RWPE1 (cell line): ENCODE results near the gene PKN3.

Experiments
- CTCF ChIA-PET: fragments of 350-600 bp; sonication (Branson Sonifier 250); formaldehyde crosslinking; extraction: SDS; loops from one replicate; lab custom pipeline; 2021; lab: Yijun Ruan, JAX
- POLR2A ChIA-PET: fragments of 400-600 bp; formaldehyde crosslinking; extraction: SDS; loops from one replicate; lab custom pipeline; 2020; ENCODE audit warnings: antibody characterized with exemption; ENCODE audit not compliant: low non-redundant PET; lab: Yijun Ruan, JAX
- DNase-seq: peaks from one replicate; pipeline ENCODE4 v3.0.0; 2012; ENCODE audit warnings: low spot score
- H3K27ac ChIP-seq: fragments of 450-650 bp; 2 replicates; pipeline ENCODE4 v1.5.1; 2017
- TF ChIP-seq, protein P1 (sequence below): fragments of 450-650 bp; conservative IDR thresholded peaks from 2 replicates; pipeline ENCODE4 v1.5.1; 2017; ENCODE audit warnings: low read depth, mild to moderate bottlenecking

Gene PKN3

DNA sequence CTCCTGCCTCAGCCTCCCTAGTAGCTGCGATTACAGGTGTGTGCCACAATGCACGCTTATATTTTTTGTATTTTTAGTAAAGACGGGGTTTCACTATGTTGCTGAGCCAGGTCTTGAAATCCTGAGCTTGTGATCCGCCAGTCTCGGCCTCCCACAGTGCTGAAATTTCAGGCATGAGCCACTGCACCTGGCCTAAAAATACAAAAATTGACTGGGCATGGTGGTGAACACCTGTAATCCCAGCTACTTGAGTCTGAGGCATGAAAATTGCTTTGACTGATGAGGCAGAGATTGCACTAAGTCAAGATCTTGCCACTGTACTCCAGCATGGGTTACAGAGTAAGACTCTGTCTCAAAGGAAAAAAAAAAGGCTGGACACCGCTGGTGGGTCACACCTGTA lies 32.5 kb upstream of the PKN3 start:
- peak overlapping the region; percentile 0; the same call in 1 of the 2 replicates for H3K27ac ChIP-seq
- DNase-seq, result no peak
- CTCF ChIA-PET, result interaction anchor here (1.1 kb wide), 2 partner anchors 32 to 34 kb away, joined by 3 to 5 read pairs; partner anchors contain the start of gene PKN3
- TF ChIP-seq, protein P1, sequence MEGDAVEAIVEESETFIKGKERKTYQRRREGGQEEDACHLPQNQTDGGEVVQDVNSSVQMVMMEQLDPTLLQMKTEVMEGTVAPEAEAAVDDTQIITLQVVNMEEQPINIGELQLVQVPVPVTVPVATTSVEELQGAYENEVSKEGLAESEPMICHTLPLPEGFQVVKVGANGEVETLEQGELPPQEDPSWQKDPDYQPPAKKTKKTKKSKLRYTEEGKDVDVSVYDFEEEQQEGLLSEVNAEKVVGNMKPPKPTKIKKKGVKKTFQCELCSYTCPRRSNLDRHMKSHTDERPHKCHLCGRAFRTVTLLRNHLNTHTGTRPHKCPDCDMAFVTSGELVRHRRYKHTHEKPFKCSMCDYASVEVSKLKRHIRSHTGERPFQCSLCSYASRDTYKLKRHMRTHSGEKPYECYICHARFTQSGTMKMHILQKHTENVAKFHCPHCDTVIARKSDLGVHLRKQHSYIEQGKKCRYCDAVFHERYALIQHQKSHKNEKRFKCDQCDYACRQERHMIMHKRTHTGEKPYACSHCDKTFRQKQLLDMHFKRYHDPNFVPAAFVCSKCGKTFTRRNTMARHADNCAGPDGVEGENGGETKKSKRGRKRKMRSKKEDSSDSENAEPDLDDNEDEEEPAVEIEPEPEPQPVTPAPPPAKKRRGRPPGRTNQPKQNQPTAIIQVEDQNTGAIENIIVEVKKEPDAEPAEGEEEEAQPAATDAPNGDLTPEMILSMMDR, result no peak
- POLR2A ChIA-PET, result interaction anchor here (0.5 kb wide), 1 partner anchor 18 kb away, joined by 7 read pairs; no protein-coding TSS in a partner anchor

DNA sequence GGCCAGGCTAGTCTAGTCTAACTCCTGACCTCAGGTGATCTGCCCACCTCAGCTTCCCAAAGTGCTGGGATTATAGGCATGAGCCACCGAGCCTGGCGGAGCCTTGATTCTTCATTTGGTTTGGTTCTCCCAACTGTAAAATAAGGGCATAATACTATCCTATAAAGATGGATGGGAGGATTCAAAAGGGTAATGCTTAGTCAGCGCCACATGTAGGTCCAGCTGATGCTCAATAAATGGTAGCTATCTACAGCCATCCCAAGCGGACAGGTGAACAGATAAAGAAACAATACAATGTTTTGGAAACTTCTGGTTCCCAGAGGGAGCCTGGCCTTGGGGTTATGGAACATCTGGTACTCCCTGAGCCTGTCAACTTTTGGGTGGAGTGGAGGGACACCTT lies 26.9 kb upstream of the PKN3 start:
- POLR2A ChIA-PET, result interaction anchor here (0.6 to 0.9 kb wide), 3 partner anchors 10 to 139 kb away, joined by 3 to 9 read pairs (median 3); no protein-coding TSS in a partner anchor
- CTCF ChIA-PET, result interaction anchor here (0.6 kb wide), 1 partner anchor 91 kb away, joined by 3 read pairs; no protein-coding TSS in a partner anchor

DNA sequence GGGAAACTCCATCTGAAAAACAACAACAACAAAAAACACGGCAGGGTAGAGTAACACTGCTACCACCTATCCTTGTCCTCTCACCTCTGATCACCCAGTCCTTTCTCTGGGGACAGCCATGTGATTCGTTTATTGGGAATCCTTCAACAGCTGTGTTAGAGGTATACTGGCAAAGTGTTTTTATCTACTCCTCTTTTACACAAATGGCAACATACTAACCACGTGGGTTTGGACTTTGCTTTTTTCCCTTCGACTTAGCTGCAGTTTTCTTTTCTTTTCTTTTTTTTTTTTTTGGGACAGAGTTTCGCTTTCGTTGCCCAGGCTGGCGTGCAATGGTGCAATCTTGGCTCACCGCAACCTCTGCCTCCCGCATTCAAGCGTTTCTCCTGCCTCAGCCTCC lies 24.5 kb upstream of the PKN3 start:
- POLR2A ChIA-PET, result no interaction called here
- CTCF ChIA-PET, result interaction anchor here (0.6 kb wide), 2 partner anchors 39 to 272 kb away, joined by 3 to 4 read pairs; no protein-coding TSS in a partner anchor
- H3K27ac ChIP-seq, result no peak overlapping the region
- no peak for DNase-seq
- TF ChIP-seq, protein P1, result no peak

More for the DNA sequence above, 26.9 kb upstream of the PKN3 start:
- TF ChIP-seq, protein P1, result no peak
- H3K27ac ChIP-seq, result no peak overlapping the region
- no peak for DNase-seq

DNA sequence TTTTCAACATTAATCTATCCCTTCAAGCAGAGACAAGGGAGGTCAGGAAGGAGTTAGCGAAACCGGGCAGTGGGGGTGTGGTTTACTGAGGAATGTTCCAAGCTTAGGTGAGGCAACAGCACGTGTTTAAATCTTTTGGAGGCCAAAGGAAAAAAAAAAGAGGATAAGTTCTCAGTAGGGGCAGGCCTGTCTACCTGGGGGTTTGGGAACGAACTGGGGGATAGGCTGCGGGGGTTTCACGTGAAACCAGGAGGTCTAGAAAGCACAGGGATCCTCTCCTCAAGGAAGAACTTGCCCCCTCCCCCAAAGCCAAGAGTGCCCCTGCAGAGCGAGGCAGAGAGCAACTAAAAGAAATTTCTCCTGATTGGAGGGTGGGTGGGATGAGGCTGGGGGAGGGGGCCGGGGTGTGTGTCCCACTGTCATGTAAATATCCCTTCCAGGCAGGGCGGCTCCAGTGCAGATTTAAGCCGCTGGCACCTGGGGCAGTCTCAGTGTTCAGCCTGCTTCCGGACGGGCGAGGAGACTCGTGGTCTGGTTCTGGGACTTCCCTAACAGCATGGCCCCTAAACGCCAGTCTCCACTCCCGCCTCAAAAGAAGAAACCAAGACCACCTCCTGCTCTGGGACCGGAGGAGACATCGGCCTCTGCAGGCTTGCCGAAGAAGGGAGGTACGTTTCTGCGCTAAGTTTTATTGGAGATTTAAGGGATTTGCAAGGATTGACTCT lies 18.8 kb upstream of the PKN3 start:
- ChIA-PET CTCF (interaction anchor here (0.8 to 2.4 kb wide), 2 partner anchors 49 to 51 kb away, joined by 3 to 20 read pairs; no protein-coding TSS in a partner anchor), POLR2A (interaction anchor here (0.5 to 2.7 kb wide), 10 partner anchors 12 to 176 kb away, joined by 3 to 9 read pairs (median 4); partner anchors contain the start of gene ZDHHC12)
- TF ChIP-seq, protein P1, result no peak
- DNase-seq, result peak; percentile 90
- peak overlapping the region; percentile 98 for H3K27ac ChIP-seq

DNA sequence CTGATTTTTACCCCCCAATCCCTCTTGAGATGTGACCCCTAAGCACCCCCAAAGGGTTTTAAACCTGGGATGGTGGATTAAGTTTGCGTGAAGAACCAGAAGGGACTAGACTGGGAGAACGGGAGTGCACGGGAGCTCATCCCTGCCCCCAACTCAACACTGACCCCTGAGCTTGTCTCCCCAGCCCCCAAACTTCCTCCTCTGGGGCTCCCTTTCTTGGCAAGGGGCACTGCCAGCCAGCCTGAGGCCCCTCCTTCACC lies 18.3 kb upstream of the PKN3 start:
- DNase-seq, result no peak
- ChIA-PET CTCF (interaction anchor here (0.6 to 2.4 kb wide), 4 partner anchors 35 to 52 kb away, joined by 3 to 20 read pairs (median 6); no protein-coding TSS in a partner anchor), POLR2A (interaction anchor here (0.5 to 2.7 kb wide), 6 partner anchors 12 to 48 kb away, joined by 3 to 9 read pairs (median 4); partner anchors contain the start of gene ZDHHC12)
- H3K27ac ChIP-seq, result peak overlapping the region; percentile 98
- TF ChIP-seq, protein P1, result no peak

DNA sequence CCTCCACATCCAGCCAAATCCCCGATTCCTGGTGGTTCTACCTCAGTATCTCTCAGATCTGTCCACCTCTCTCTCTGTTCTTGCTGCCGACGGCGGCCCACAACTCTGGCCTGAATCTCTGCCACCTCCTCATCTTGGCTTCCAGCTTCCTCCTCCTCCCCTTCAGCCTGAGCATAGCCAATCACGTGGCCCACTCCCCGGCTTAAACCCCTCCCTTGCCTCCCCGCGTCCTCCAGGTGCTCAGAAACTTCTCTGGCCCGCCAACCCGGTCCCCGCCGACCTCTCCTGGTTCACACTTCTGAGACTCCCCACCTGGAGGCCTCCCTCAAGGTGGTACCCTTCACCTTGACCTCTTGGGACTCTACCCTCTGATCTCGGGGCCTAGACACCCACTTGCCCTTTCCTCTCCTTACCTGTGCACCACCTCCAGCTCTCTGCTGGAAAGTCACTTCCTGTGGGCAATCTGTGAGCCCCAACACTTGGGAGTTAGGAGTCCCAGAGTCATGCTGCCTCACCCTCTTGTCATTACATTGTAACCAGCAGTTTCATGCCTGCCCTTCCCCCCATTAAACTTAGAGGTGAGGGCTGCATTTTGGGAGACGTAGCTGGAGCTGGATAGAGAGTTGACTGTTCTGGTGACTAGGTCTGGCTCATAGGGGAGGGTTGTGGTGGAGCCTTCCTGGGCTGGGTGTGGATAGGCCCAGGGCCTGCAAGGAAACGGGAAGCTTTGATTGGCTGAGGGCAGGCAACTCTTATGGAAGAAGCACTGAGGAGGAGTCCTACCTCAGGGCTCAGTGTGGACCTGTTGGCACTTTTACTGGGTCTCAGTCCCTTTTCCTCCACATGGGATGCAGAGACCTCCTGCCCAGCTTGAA lies 17.7 kb upstream of the PKN3 start:
- TF ChIP-seq, protein P1, result no peak
- POLR2A ChIA-PET, result interaction anchor here (0.5 to 2.7 kb wide), 9 partner anchors 9 to 48 kb away, joined by 3 to 9 read pairs (median 4); partner anchors contain the start of gene ZDHHC12
- CTCF ChIA-PET, result interaction anchor here (0.6 to 2.4 kb wide), 4 partner anchors 36 to 52 kb away, joined by 3 to 20 read pairs (median 6); no protein-coding TSS in a partner anchor
- peak overlapping the region; percentile 98 for H3K27ac ChIP-seq
- DNase-seq, result peak; percentile 98
